Nasal cavity respiratory epithelium epithelial cell of viscerocranial mucosa (primary cell): Measurements from ENCODE around the gene EFCAB13. TPM values are rescaled to one million over a fixed set of nuclear protein-coding genes. Genes with fewer than 3 reads are reported as not detected.

ENCODE experiments used
- total RNA-seq: library from RNA; depleted of rRNA; stranded (reverse); fragments of >200 nt; gene quantifications from 2 replicates; pipeline ENCODE4 v1.2.3, GENCODE V29; 2014

EFCAB13 gene
- total RNA-seq = 3.1 and 8.0 TPM in 2 replicates

DNA sequence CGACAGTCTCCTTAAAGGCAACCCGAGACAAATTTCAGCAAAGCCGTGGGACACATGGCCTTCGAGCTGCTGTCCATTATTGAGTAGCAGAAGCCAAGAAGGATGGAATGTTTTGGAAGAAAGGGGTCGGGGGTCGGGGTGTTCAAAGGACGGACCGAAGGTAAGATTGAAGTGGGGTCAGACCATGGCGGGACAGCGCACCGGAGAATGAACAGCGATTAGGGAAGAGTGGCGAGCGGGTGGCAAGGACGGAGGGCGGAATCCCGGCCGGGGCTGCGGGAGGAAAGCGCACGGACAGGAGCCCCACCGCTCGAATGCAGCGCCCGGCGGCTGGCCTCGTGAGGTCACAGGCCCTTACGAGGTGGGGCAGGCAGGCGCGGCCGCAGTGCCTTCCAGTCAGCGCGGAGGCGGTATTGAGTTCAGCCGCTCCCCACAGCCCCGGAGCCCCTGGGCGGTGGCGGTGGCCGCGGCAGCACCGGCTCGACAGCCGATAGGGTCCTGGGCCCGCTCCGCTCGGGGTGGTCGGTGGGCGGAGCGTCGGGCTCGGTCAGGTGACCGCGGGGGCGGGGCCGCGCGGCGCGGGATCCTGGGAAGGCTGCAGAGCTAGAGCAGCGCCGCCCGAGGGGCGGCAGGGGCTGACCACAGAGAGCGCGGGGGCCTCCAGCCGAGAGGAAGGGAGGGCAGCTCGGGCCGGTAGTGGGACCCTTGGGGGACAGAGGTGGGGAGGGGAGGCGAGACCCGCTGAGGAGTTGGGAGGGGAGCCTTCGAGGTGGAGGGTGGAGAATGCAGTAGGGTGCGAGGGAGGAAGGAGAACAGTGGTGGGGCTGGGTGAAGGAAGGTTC is at the start of gene EFCAB13:
TSS of gene EFCAB13 (plus strand) at position 574 of the 842 bp plus-strand sequence. CDS start 4,399 bp downstream, outside the sequence.

Other genes with a start within 250 kb of the EFCAB13 start
- gene CDC27, start 134.7 kb upstream of the EFCAB13 start, total RNA-seq = 86.2 and 93.0 TPM in 2 replicates
- not detected in 2 replicates for gene MYL4, start 114.6 kb upstream of the EFCAB13 start, total RNA-seq
- gene ITGB3, start 70.1 kb upstream of the EFCAB13 start, total RNA-seq = 0.34 and 1.2 TPM in 2 replicates
- gene NPEPPS, start 207.2 kb downstream of the EFCAB13 start, total RNA-seq = 81.7 and 210 TPM in 2 replicates